Measurements from ENCODE around the gene CLCA2. TPM values are rescaled to one million over a fixed set of nuclear protein-coding genes. Genes with fewer than 3 reads are reported as not detected.

CLCA2 gene
- total and polyA plus RNA-seq, 2 of the 8 experiments (the other 6 are each of a cell fraction or from before 2014, with no cell fraction given) = not detected

- no peak overlapping the region for H3K14ac ChIP-seq (ENCODE audit: insufficient read length)
- H3K4me3 ChIP-seq (ENCODE audit: extremely low read depth in 1 of 4, insufficient read depth in 2 of 4, low read depth in 3 of 4, low read length in 4 of 4) = no peak overlapping the region
- no peaks in the 10 kb centered on the region for H3K9me3 ChIP-seq (ENCODE audit: insufficient read depth in 2 of 2, low read depth in 1 of 2, low read length in 1 of 2)
- no peaks in the 10 kb centered on the region for H3K27me3 ChIP-seq (replicated peaks in 1 of 4; ENCODE audit: control insufficient read depth in 3 of 4, extremely low read depth in 1 of 4, insufficient read depth in 3 of 4, low read length in 3 of 4)
- H3K18ac ChIP-seq (ENCODE audit: extremely low read depth, low read length) = no peak overlapping the region
- H2AK5ac ChIP-seq (ENCODE audit: low read depth, low read length) = no peak overlapping the region
- H4K5ac ChIP-seq (ENCODE audit: insufficient read length, low read depth, low read length) = no peak overlapping the region
- no peak overlapping the region for H2BK12ac ChIP-seq (ENCODE audit: low read depth, low read length)
- TF ChIP-seq CHD1 (IDR thresholded peaks at IDR 0.05; ENCODE audit: low read depth, low read length) (no peak), FOSL1 (IDR thresholded peaks at IDR 0.05; ENCODE audit: insufficient read depth, low read depth, low read length) (no peak), CREB1 (IDR thresholded peaks at IDR 0.05) (no peak), GTF2F1 (IDR thresholded peaks at IDR 0.05; ENCODE audit: borderline replicate concordance, low read depth, low read length) (no peak), MAFK (IDR thresholded peaks at IDR 0.05; ENCODE audit: low read depth, low read length) (no peak)
- no peak overlapping the region for H2BK5ac ChIP-seq (ENCODE audit: low read depth, low read length)
- no peaks in the 10 kb centered on the region for H3K23me2 ChIP-seq (ENCODE audit: low read depth, low read length)
- no peak overlapping the region for H3K9ac ChIP-seq (replicated peaks in 1 of 4; ENCODE audit: extremely low read depth in 1 of 4, low read depth in 3 of 4, low read length in 3 of 4)
- no peaks in the 10 kb centered on the region for H3K36me3 ChIP-seq (ENCODE audit: control insufficient read depth in 2 of 4, insufficient read depth in 4 of 4, low read length in 3 of 4)
- ChIA-PET CTCF (ENCODE audit: partially characterized antibody) (interaction anchor here (0.6 to 1.4 kb wide), 4 partner anchors 9 to 56 kb away, joined by 3 to 4 read pairs (median 4); no protein-coding TSS in a partner anchor), POLR2A (ENCODE audit: partially characterized antibody) (no interaction called here)
- H3K4me1 ChIP-seq (replicated peaks in 1 of 4; ENCODE audit: control insufficient read depth in 3 of 4, insufficient read depth in 4 of 4, low read length in 3 of 4) = no peaks in the 10 kb centered on the region
- H3K23ac ChIP-seq (ENCODE audit: insufficient read length) = no peak overlapping the region
- no peak overlapping the region for H4K8ac ChIP-seq (ENCODE audit: extremely low read depth, insufficient read depth, low read length)
- no peaks in the 10 kb centered on the region for H4K20me1 ChIP-seq (replicated peaks in 1 of 2; ENCODE audit: control insufficient read depth in 1 of 2, insufficient read depth in 2 of 2, low read length in 2 of 2)
- DNase-seq (ENCODE audit: low read depth in 1 of 2, low spot score in 2 of 2) (no peak), FAIRE-seq (no peak)
- H4K91ac ChIP-seq (replicated peaks; ENCODE audit: insufficient read length, low read length) = no peak overlapping the region
- no peak overlapping the region for H3K27ac ChIP-seq (ENCODE audit: low read depth, low read length)
- no peaks in the 10 kb centered on the region for H3K79me2 ChIP-seq (ENCODE audit: control insufficient read depth in 1 of 2, insufficient read depth in 2 of 2, low read length in 2 of 2)
- H2AFZ ChIP-seq (ENCODE audit: low read length) = no peak overlapping the region
- H2BK20ac ChIP-seq (ENCODE audit: low read length) = no peak overlapping the region
- H3K79me1 ChIP-seq (ENCODE audit: low read depth, low read length) = no peaks in the 10 kb centered on the region
- no peak overlapping the region for H3K4ac ChIP-seq (replicated peaks; ENCODE audit: insufficient read length, low read depth, low read length)
- no peak overlapping the region for H3K4me2 ChIP-seq (ENCODE audit: insufficient read depth in 1 of 2, low read depth in 2 of 2, low read length in 2 of 2)
- no peak overlapping the region for H3K56ac ChIP-seq (replicated peaks; ENCODE audit: insufficient read length, low read depth, low read length)
- no peak overlapping the region for H2BK15ac ChIP-seq (ENCODE audit: low read length)
- 54% methylated on average over 3 of the region's 3 CpGs; no CpG with 5 or more reads in 1 of the 2 experiments for WGBS, 2 experiments (ENCODE audit: extremely low coverage in 1 of 2, insufficient coverage in 1 of 2, insufficient read length in 1 of 2, insufficient replicate concordance in 2 of 2, low coverage in 1 of 2, low lambda C conversion rate in 2 of 2, missing lambda C conversion rate in 1 of 2)
- no peak overlapping the region for H2BK120ac ChIP-seq (replicated peaks; ENCODE audit: low read depth, low read length)
These were observed 26.9 kb downstream of the CLCA2 start for GRCh38 chr1:86450847-86451246.

Measured in H1 (cell line).